DMS79 treated with DMSO at 0.1 percent for 48 hours (cell line): ENCODE data around the gene HEYL.
A peak's percentile ranks its signal among the peaks of the same experiment; 100 is the strongest.
"Not testable (repeated sequence)": the region's sequence is repeated elsewhere in the genome, so short reads cannot be mapped to it uniquely, and the experiment has no call there.

Experiments
- DNase-seq: peaks from one replicate; lab custom pipeline; 2025; lab: John Stamatoyannopoulos, UW

The HEYL gene

GRCh38 chr1:39608921-39609320 lies 30.5 kb downstream of the HEYL start:
- no peak for DNase-seq

- not testable (repeated sequence) for DNase-seq
These were observed 35.8 kb downstream of the HEYL start for GRCh38 chr1:39603677-39604076.

GRCh38 chr1:39601667-39602255 lies 37.7 kb downstream of the HEYL start:
- not testable (repeated sequence) for DNase-seq

DNA sequence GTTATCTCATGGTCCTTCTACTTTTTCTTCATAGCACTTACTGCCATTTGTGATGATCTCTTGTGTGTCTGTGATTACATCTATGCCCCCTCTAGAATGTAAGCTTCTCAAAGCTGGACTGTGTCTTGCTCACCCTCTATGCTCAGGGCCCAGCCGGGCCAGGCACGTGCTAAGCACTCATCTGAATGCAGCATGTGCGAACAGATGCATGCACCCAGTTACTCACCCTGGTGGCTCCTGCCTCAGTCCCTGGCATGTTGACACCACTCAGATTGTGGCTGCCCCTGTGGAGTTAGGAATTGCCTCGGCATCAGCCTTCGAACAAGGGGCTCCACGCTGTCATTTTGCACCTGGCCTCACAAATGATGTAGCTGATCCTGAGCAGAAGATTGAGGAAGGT lies 43.3 kb downstream of the HEYL start:
- DNase-seq: no peak

GRCh38 chr1:39593386-39593785 lies 46.1 kb downstream of the HEYL start:
- DNase-seq: no peak

DNA sequence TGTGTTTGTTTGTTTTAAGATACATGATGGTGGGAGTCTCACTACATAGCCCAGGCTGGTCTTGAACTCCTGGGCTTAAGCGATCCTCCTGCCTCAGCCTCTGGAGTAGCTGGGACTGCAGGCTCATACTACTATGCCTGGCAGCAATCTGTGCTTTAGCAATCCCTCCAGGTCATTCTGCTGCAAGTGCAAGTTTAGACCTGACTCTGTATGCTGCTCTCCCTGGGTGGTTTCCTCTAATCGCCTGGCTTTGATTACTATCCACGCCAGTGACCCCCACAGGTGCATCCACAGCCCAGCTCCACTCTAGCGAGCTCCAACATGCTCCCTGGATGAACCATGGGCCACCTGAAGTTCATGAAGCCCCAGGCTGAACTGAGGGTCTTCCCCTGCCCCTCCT lies 47.4 kb downstream of the HEYL start:
- DNase-seq: no peak

DNA sequence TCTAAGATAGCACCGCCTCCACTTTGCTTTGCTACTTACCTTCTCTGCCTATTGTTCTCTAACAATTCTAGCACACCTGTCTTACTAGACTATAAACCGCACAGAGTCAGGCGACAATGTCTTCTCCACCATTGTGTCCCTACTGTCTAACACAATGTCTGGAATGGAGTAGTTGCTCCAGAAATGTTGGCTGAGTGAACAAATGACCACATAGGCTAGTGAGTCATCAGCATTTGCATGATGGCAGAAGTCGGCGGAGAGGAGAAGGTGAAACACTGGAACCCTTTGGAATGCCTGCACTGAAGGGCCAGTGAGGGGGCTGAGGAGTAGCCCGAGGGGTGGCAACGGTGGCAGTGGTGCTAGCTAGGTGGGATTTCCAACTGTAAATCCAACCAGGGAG lies 48.9 kb downstream of the HEYL start:
- DNase-seq: no peak

DNA sequence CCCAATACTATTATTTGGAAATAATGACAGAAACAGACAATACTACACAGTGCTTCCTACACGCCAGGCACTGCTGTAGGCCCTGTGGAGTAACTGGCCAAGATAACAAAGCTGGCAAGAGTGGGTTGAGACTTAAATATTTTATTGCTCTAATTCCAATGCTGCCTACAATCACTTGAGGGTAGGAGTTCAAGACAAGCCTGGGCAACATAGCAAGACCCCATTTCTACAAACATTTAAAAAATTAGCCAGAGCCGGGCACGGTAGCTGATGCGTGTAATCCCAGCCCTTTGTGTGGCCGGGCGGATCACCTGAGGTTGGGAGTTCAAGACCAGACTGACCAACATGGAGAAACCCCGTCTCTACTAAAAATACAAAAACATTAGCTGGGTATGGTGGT lies 53.5 kb downstream of the HEYL start:
- DNase-seq: no peak

- no peak for DNase-seq
These were observed 63.3 kb downstream of the HEYL start for GRCh38 chr1:39576016-39576657.

DNA sequence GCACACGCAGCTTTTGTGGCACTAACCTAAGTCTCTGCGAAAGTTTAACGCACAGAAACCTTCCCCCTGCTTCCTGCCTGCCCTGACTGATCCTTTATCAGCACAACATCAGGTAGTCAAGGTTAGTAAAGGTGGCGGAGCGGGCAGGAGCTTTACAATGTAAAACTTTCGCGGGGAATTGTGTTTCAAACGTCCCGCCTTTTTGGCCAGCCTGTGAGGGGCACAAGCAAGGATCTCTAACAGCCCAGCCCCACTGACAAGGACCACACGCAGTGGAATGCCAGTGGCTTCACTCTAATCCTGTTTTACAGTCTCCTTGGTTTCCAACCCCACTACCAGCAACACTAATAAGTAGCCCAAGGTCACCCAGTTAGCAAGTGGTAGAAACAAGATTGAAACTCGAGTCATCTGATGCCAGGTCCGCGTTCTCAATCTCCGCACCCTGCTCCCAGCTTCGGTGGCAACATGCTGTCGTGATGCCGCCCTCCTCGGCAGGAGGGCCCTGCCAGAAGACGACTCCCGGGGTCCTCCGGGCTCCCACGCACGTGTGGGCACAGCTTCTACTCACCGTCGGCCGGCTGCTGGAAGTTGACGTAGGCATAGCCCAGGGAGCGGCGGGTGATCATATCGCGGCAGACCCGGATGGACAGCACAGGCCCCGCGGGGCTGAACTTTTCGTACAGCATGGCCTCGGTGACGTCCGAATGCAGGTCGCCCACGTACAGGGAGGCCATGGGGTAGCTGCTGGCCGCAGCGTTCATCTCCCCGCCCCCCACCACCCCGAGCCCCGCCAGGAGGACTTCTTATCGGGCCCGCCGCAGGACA lies 64.0 kb downstream of the HEYL start:
- DNase-seq: peak; percentile 51

DNA sequence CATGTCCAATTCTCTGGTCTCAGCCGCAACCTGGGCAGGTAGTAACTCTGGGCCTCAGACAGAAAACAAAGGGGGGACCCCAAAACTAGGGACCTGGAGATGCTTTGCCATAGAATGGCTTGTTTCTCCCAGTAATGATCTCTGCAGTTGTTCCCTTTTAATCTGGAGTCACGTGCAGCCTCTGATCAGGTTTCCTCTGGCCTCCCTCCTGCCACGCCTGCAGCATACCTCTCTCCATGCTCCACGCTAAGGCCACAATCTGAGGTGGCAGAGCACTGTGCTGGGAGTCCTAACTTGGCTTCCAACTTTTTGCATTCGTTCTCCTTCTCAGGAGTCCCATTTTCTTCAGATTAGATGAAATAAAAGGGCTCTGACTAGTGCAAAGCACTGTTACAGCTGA lies 64.8 kb downstream of the HEYL start:
- DNase-seq: no peak
